Measurements from ENCODE around the gene NLRP11. TPM values are rescaled to one million over a fixed set of nuclear protein-coding genes. Genes with fewer than 3 reads are reported as not detected.

The NLRP11 gene
- total and polyA plus RNA-seq, 9 of the 15 experiments (the other 6 are each of a cell fraction or from before 2014, with no cell fraction given), result 0.07 to 0.29 (median 0.12) TPM; not detected in 1

DNA sequence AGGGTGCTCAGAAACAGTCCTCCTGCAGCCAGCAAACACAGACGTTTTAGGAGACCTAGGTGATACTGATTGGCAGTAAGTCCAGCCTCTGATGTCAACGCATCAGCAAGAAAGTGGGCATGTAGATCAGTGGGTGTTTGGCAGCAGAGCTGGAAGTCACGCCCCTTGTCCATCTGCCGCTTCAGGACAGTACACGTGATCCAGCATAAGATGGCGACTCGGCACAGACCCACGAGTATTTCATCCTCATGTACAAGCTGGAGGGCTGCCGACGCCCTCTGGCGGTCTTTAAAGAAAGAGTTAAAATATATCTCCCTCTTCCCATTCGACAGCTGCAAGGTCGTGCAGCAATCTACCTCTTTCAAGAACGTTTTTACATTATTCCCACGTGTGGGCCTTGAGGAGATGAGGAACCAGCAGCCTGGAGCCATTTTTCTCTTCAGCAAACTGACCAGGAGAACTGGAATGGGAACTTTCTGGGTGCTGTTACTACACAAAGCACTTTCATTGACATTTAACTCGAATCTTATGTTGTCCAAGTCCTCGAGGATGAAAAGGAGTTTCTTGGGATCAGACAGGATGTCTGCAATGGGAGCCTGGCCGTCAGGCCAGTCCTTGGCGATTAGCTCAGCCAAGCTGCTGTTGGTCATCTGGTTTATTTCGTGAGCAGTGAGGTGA is 22.3 kb downstream of the NLRP11 start:
- POLR2A ChIA-PET, result interaction anchor here (1.5 kb wide), 1 partner anchor 98 kb away, joined by 4 read pairs; no protein-coding TSS in a partner anchor
- FAIRE-seq (peak; percentile 99), ATAC-seq (peak; percentile 100)
- TF ChIP-seq RFX1 (IDR thresholded peaks at IDR 0.05) (no peak), FOS (IDR thresholded peaks at IDR 0.05; ENCODE audit: extremely low read depth, insufficient read length) (no peak), EHMT2 (IDR thresholded peaks at IDR 0.05) (peak; percentile 80), HNRNPL (IDR thresholded peaks at IDR 0.05; ENCODE audit: low read depth, low read length) (no peak), NFATC3 (IDR thresholded peaks at IDR 0.05) (no peak), ZNF717 (CRISPR knock-in tag; IDR thresholded peaks at IDR 0.05) (no peak), FOXA1 (IDR thresholded peaks at IDR 0.05; ENCODE audit: borderline replicate concordance) (no peak), CBX5 (IDR thresholded peaks at IDR 0.05; ENCODE audit: borderline replicate concordance, low read depth) (no peak), STAG1 (CRISPR knock-in tag; IDR thresholded peaks at IDR 0.05; ENCODE audit: borderline replicate concordance) (peak; percentile 42; the same call in 1 of the 2 replicates), ZNF707 (CRISPR knock-in tag; conservative IDR thresholded peaks at IDR 0.05) (no peak), ELF1 (tag; IDR thresholded peaks at IDR 0.05) (no peak)
- TF ChIP-seq, protein P1, sequence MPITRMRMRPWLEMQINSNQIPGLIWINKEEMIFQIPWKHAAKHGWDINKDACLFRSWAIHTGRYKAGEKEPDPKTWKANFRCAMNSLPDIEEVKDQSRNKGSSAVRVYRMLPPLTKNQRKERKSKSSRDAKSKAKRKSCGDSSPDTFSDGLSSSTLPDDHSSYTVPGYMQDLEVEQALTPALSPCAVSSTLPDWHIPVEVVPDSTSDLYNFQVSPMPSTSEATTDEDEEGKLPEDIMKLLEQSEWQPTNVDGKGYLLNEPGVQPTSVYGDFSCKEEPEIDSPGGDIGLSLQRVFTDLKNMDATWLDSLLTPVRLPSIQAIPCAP (CRISPR knock-in tag; IDR thresholded peaks at IDR 0.05; ENCODE audit: borderline replicate concordance), result no peak
- TF ChIP-seq, protein P2, sequence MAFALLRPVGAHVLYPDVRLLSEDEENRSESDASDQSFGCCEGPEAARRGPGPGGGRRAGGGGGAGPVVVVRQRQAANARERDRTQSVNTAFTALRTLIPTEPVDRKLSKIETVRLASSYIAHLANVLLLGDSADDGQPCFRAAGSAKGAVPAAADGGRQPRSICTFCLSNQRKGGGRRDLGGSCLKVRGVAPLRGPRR (CRISPR knock-in tag; IDR thresholded peaks at IDR 0.05), result no peak
- TF ChIP-seq, protein P3, sequence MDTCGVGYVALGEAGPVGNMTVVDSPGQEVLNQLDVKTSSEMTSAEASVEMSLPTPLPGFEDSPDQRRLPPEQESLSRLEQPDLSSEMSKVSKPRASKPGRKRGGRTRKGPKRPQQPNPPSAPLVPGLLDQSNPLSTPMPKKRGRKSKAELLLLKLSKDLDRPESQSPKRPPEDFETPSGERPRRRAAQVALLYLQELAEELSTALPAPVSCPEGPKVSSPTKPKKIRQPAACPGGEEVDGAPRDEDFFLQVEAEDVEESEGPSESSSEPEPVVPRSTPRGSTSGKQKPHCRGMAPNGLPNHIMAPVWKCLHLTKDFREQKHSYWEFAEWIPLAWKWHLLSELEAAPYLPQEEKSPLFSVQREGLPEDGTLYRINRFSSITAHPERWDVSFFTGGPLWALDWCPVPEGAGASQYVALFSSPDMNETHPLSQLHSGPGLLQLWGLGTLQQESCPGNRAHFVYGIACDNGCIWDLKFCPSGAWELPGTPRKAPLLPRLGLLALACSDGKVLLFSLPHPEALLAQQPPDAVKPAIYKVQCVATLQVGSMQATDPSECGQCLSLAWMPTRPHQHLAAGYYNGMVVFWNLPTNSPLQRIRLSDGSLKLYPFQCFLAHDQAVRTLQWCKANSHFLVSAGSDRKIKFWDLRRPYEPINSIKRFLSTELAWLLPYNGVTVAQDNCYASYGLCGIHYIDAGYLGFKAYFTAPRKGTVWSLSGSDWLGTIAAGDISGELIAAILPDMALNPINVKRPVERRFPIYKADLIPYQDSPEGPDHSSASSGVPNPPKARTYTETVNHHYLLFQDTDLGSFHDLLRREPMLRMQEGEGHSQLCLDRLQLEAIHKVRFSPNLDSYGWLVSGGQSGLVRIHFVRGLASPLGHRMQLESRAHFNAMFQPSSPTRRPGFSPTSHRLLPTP (IDR thresholded peaks at IDR 0.05; ENCODE audit: borderline replicate concordance, extremely low read depth, insufficient read length), result no peak

More for the DNA sequence above, 22.3 kb downstream of the NLRP11 start:
- Histone ChIP-seq H2AFZ (ENCODE audit: low read depth, low read length) (peak overlapping the region; percentile 98), H3K4me2 (ENCODE audit: insufficient read depth, low read length) (peak overlapping the region; percentile 73), H3K27ac (ENCODE audit: extremely low read depth, low read depth, low read length) (no peak overlapping the region), H3K27me3 (ENCODE audit: control insufficient read depth in 2 of 2, insufficient read depth in 2 of 2, low read length in 2 of 2) (peaks cover 0 to 2% of the 10 kb centered on the region in 2 experiments; a peak in 1 of 5 replicates), H3K9me3 (replicated peaks; ENCODE audit: control insufficient read depth, insufficient read depth, low read depth, low read length) (peaks cover 7% of the 10 kb centered on the region), H3K9me1 (ENCODE audit: control insufficient read depth, insufficient read depth, low read length) (no peaks in the 10 kb centered on the region), H3K79me2 (ENCODE audit: control insufficient read depth, insufficient read depth, low read length) (no peaks in the 10 kb centered on the region), H3K9ac (ENCODE audit: insufficient read depth in 1 of 2, low read depth in 2 of 2, low read length in 2 of 2) (no peak overlapping the region), H3K4me1 (replicated peaks in 1 of 2; ENCODE audit: control insufficient read depth in 2 of 2, insufficient read depth in 2 of 2, low read length in 2 of 2) (peaks cover 0 to 2% of the 10 kb centered on the region in 2 experiments; a peak in 1 of 5 replicates), H3K4me3 (no peak overlapping the region), H4K20me1 (replicated peaks; ENCODE audit: control insufficient read depth, insufficient read depth, low read length) (no peaks in the 10 kb centered on the region), H3K36me3 (ENCODE audit: control insufficient read depth, insufficient read depth, low read length) (no peaks in the 10 kb centered on the region)
- intact Hi-C loops (cut with micrococcal nuclease), result loop anchor here (1.0 to 10.0 kb wide), 3 partner anchors 33 to 177 kb away; no protein-coding TSS in a partner anchor
- in situ Hi-C loops (cut with MboI), result loop anchor here (5.0 to 10.0 kb wide), 2 partner anchors 172 to 295 kb away; no protein-coding TSS in a partner anchor
- no TSS peak for BruUV-seq (replicated peaks)
- peak; percentile 77 to 89 (median 80) for DNase-seq (ENCODE audit: extremely low read depth in 1 of 4, low spot score in 3 of 4)
- 2% methylated on average over 20 of the region's 20 CpGs for WGBS (ENCODE audit: insufficient coverage, low coverage, missing lambda C conversion rate)
- CTCF ChIA-PET (ENCODE audit: low intra/inter-chr PET ratio), result interaction anchor here (1.7 to 1.9 kb wide), 2 partner anchors 176 to 178 kb away, joined by 5 to 8 read pairs; no protein-coding TSS in a partner anchor
